GM10847 (cell line): ENCODE results near the gene C19orf85.

Source experiments
- POLR2A ChIP-seq: IDR thresholded peaks from 2 replicates; pipeline ENCODE4 v1.6.1; 2011; ENCODE audit not compliant: insufficient read length; ENCODE audit errors: extremely low read depth

Gene C19orf85

DNA sequence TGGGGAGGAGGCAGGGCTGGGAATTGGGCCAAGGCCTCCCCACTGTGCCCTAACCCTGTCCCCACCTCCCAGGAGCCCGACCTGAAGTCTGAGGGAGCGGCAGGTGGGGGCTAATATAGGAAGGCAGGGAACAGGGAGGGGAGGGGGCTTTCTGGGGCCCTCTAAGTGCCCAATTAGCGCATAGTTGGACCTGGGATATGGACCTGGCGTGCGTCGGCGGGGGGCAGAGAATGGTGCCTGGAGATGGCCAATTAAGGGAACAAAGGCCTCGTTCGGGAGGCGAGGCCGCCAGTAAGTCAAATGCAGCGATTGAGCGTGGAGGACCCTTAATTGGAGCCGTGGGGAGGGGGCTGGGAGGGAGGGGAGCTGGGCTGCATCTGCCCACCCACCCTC, at the start of gene C19orf85:
Gene C19orf85 (minus strand): TSS at position 90 of the 393 bp plus-strand sequence. CDS start 197 bp downstream, outside the sequence.
- TF ChIP-seq POLR2A, result no peak

DNA sequence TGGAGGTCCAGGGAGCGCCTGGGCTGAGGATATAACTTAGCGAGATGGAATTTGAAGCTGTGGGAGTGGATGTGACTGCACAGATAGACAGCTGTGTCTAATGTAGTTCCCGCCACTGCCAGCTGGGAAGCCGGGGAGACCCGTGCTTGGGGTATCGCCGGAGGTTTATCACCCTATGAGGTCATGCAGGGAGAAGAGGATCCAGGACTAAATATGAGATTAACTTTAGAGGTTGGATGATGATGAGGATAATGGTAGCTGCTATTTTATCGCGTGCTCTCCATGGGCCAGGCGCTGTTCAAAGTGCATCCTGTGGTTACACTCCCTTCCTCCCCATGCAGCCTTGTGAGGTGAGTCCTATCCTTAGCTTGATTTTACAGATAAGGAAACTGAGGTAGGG, 43.6 kb upstream of the C19orf85 start:
- TF ChIP-seq POLR2A, result no peak

DNA sequence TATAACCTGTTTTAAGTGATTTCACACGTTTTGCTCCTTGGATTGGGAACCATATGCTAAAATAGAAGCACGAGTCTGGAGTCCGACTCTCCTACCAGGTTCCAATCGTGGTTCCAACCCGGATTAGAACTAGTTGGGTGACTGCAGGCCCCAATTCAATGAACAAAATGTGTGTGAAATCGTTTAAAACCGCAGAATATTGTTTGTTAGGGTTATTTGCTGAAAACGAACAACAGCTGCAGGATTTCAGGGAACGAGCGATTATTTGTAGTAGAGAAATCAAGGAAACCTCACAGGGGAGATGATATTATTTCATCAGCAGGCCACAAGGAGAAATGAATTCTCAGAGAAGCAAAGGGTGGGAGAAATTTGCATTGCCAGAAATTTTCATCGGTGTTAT, 40.4 kb upstream of the C19orf85 start:
- no peak for TF ChIP-seq POLR2A

DNA sequence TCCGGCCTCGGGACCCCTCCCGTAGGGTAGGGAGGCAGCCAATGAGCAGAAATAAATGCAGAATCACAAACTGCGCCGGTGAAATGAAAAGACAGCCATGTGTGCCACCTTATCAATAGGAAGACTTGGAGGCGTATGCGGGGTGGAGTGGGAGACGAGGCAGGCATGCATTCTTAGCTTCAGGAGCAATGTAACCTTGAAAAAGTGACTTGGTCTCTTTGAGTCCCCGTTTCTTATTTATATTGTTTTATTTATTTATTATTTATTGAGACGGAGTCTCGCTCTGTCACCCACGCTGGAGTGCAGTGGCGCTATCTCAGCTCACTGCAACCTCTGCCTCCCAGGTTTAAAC, 39.7 kb upstream of the C19orf85 start:
- TF ChIP-seq POLR2A, result no peak

DNA sequence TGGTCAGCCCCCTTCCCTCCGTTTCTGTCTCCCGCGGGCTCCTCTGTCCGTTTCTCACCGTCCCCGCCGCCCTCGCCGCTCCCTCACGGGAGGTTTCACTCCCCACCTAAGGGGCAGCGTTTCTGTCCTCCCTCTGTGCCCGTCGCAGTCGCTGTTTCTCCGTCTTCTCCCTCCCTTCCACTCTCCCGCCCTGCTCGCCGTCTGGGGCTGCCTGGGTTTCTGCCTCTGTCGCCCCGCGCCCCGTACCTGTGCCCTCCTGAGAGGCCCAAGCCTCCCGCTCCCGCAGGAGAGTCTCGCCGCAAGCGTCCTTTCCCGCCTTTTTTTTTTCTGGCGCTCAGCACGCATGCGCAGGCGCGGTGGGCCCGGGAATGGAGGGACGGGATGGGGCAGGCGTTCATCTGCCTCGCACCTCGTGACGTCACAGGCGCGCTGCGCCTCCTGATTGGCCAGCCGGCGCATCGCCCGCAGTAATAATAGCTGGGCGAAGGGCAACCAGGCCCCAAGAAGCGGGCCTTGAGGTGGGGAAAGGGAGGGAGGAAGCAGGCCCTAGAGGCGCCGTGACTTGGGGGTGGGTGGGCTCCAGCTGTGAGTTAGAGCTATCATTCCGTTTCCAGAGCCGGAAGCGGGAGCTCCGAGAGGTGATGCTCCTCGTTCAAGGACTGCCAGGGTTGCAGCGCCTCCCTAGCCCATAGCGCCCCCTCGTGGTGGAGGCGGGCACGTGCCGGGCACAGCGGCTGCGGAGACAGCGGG, 39.1 kb upstream of the C19orf85 start:
- no peak for TF ChIP-seq POLR2A

DNA sequence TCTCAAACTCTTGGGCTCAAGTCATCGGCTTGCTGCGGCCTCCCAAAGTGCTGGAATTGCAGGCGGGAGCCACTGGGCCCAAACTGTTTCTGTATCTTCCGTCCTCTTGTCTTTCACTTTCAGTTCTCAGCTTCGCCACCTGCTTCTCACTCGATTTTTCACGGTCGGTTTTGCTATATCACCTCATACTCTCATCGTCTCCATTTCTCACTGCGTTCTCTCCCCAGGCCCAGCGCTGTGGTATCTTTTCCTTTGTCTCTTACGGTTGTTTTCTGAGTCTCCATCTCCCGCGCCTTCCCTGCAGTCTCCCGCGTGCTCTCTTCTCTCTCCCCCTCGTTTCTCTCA, 38.6 kb upstream of the C19orf85 start:
- TF ChIP-seq POLR2A, result no peak

DNA sequence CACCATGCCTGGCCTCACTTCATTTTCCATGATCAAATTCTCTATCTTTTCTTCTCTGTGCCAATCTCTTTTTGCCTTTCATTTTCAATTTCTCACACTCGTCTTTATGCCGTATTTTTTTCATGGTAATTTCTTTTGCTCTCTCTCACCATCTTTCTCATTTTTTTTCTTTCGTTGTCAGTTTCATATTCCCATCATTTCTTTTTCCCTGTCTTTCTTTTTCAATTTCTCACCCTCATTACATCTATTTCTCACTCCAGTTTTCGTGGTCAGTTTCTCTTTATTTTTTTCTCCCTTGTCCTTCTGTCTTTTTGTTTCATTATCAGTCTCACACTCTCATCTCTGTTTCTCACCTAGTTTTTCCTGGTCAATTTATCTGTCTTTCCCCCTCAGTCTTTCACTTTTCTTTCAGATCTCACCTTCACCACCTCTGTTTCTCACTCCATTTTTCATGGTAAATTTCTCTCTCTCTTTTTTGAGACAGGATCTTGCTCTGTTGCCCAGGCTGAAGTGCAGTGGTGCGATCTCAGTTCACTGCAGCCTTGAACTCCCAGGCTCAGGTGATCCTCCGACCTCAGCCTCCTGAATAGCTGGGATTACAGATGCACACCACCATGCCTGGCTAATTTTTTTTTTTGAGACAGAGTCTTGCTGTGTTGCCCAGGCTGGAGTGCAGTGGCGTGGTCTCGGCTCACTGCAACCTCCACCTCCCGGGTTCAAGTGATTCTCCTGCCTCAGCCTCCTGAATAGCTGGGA, 37.8 kb upstream of the C19orf85 start:
- TF ChIP-seq POLR2A, result no peak

DNA sequence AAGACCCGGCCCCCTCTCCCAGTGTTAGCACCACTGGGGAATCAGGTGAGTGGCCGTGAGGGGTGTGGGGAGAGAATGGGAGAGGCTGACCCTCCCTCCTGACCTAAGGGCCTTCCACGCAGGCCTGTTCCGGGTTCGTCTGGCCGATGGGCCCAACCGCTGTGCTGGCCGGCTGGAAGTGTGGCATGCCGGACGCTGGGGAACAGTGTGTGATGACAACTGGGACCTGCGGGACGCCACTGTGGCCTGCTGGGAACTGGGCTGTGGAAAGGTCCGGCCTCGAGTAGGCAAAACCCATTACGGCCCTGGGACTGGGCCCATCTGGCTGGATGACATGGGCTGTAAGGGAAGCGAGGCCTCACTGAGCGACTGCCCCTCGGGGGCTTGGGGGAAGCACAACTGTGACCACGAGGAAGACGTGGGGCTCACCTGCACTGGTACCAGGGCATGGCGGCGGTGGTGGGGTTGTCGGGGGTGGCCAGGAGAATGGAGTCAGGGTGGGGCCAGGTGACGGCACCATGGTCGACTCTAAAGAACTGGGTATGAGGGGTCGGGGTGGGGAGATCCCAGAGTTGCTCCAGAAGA, 35.9 kb upstream of the C19orf85 start:
- no peak for TF ChIP-seq POLR2A

DNA sequence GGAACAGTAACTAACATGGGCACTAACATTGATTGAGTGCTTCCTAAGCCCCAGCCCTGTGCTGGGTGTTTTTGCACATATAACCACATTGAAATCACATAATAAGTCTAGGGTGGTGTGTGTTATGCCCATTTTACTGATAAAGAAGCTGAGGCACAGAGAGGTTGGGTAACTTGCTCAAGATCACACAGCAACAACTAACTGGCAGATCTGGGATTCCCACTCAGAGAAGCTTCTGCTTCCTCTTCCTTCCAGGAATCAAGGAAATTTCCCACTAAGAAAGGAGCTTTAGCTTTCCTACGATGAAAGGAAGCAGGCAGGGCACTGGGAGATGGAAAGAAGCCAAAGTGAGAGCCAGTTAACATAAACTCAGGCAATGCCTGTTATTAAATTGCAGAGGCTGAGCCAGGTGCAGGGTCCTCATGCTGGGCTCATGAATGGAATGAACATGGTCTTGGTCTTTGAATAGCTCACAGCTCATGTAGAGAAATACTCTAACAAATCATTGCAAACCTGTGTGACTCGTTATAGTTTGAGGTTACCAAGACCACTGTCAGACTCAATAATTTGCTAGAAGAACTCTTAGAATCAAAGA, 33.8 kb upstream of the C19orf85 start:
- no peak for TF ChIP-seq POLR2A

DNA sequence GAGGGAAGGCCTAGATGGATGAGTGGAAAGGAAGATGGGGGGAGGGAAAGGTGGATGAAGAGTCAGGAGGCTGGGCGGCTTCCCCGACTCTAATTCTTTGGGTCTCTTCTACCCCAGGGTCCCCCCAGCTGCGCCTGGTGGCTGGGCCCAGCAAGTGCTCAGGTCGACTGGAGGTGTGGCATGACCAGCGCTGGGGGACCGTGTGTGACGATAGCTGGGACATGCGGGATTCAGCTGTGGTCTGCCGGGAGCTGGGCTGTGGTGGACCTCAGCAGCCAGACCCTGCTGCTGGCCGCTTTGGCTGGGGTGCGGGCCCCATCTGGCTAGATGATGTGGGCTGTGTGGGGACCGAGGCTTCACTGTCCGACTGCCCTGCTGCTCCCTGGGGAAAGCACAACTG, 33.2 kb upstream of the C19orf85 start:
- no peak for TF ChIP-seq POLR2A

DNA sequence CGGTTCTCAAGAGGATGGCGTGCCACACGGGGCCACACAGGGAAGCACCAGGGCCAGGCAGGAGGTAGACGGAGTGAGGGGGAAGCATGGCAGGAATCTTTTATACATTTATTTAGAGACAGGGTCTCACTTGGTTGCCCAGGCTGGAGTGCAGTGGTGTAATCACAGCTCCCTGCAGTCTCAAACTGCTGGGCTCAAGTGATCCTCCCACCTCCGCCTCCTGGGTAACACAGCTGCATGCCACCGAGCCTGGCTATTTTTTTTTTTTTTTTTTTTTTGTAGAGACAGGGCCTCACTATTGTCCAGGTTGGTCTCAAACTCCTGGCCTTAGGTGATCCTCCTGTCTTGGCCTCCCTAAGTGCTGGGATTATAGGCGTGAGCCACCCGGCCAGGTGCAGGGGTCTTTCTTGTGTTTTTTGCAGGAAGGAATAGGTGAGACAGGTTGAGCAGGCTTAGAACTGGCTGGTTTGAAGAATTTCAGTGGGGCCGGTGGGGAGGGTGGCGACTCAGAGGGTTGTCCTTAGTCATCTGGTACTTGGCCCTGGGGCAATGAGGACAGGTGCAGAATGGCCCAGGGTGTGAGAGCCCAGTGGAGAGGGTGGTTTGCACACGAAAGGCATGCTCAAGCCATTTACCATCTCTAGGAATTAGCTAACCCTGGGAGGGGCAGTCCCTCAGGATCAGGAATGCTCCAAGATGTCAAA, 31.2 kb upstream of the C19orf85 start:
- no peak for TF ChIP-seq POLR2A

DNA sequence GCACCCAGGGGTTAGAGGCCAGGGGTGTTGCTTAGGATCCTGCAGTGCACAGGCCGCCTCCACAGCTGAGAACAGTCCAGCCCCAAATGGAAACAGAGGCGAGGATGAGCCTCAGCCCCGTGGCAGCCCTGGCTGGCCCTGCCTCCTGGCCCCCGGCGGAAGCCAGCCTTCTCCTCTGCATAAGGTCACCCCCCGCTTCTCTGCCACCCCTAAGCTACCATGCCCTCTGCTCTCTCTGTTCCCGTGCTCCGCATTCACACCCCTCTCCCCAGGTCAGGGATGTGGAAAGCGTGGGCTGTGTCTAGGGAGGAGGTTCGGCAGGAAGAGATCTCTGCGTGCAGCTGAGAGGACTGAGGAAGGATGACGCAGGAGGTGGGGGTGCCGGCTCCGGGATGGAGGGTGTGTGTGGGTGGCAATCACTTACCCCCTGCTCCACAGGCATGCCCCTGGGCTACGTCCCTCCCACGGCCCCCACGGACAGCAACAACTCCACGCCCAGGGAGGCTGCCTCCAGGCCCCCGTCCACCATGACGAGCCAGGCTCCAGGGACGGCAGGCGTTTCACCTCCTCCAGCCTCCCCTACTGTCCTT, 29.7 kb upstream of the C19orf85 start:
- no peak for TF ChIP-seq POLR2A

DNA sequence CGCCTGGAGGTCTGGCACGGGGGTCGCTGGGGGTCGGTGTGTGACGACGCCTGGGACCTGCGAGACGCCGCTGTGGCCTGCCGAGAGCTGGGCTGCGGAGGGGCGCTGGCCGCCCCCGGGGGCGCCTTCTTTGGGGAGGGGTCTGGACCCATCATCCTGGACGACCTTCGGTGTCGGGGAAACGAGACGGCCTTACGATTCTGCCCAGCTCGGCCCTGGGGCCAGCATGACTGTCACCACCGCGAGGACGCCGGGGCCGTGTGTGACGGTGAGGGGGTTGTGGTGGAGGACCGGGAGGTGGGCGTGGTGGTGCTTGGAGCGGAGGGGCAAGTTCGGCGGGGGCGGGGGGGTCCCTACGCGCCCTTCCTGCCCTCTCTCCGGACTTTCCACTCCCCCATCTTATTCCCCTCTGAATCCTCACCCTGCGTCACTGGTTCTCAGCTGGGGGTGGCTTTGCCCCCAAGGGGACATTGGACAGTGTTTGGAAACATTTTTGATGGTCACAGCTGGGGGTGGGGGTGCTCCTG, 29.2 kb upstream of the C19orf85 start:
- TF ChIP-seq POLR2A, result no peak

DNA sequence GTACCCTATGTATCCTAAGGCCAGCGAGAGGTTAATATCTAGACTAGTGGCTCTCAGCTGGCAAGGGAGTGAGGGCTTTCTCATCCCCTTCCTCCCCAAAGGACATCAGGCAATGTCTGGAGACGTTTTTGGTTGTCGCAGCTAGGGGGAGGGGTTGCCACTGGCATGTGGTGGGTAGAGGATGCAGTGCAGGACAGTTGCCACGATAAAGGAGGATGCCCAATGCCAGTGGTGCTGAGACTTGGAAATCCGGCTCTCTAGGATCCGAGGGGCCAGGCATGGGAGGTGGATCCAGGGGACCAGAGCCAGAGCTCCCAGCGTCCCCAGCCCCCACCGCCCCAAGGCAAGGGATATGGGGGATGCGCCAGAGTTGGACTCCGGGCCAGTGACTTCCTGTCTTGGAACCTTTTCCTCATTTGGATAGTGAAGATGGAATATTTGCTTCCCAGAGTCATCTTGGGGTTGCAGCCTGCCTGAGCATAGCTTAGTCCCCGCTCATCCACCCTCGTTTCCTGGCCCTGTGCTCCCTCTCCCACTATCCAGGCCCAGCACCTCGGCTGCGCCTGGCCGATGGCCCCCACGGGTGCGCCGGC, 28.6 kb upstream of the C19orf85 start:
- no peak for TF ChIP-seq POLR2A
